ENCODE measurements around the gene MIOS. TPM values are rescaled to one million over a fixed set of nuclear protein-coding genes. Genes with fewer than 3 reads are reported as not detected.
A peak's percentile ranks its signal among the peaks of the same experiment; 100 is the strongest.

The MIOS gene
- total RNA-seq, 1 donor from 2014 or later, result 27.8 TPM

GRCh38 chr7:7620236-7620635 is 53.6 kb downstream of the MIOS start:
- Histone ChIP-seq H3K4me1 (no peaks in the 10 kb centered on the region), H3K36me3 (no peaks in the 10 kb centered on the region), H3K9me3 (no peaks in the 10 kb centered on the region), H3K27me3 (no peaks in the 10 kb centered on the region), H3K4me3 (no peak overlapping the region), H3K27ac (no peak overlapping the region)
- no peak for DNase-seq
- intact Hi-C loops (cut with DNase I), result no loop called here
- TF ChIP-seq, protein P1, sequence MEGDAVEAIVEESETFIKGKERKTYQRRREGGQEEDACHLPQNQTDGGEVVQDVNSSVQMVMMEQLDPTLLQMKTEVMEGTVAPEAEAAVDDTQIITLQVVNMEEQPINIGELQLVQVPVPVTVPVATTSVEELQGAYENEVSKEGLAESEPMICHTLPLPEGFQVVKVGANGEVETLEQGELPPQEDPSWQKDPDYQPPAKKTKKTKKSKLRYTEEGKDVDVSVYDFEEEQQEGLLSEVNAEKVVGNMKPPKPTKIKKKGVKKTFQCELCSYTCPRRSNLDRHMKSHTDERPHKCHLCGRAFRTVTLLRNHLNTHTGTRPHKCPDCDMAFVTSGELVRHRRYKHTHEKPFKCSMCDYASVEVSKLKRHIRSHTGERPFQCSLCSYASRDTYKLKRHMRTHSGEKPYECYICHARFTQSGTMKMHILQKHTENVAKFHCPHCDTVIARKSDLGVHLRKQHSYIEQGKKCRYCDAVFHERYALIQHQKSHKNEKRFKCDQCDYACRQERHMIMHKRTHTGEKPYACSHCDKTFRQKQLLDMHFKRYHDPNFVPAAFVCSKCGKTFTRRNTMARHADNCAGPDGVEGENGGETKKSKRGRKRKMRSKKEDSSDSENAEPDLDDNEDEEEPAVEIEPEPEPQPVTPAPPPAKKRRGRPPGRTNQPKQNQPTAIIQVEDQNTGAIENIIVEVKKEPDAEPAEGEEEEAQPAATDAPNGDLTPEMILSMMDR (IDR thresholded peaks at IDR 0.05), result no peak
- no peak for ATAC-seq

GRCh38 chr7:7620644-7621210 is 54.0 kb downstream of the MIOS start:
- intact Hi-C loops (cut with DNase I), result no loop called here
- Histone ChIP-seq H3K27ac (no peak overlapping the region), H3K36me3 (no peaks in the 10 kb centered on the region), H3K27me3 (no peaks in the 10 kb centered on the region), H3K4me1 (no peaks in the 10 kb centered on the region), H3K9me3 (no peaks in the 10 kb centered on the region), H3K4me3 (no peak overlapping the region)
- DNase-seq, result no peak
- TF ChIP-seq, protein P1 (IDR thresholded peaks at IDR 0.05), result no peak
- ATAC-seq, result no peak

GRCh38 chr7:7628476-7628875 is 61.8 kb downstream of the MIOS start:
- intact Hi-C loops (cut with DNase I), result no loop called here

GRCh38 chr7:7630626-7631329 is 64.1 kb downstream of the MIOS start:
- Histone ChIP-seq H3K9me3 (no peaks in the 10 kb centered on the region), H3K4me3 (no peak overlapping the region), H3K27ac (no peak overlapping the region), H3K27me3 (no peaks in the 10 kb centered on the region), H3K36me3 (no peaks in the 10 kb centered on the region), H3K4me1 (no peaks in the 10 kb centered on the region)
- ATAC-seq, result no peak
- TF ChIP-seq, protein P1 (IDR thresholded peaks at IDR 0.05), result no peak
- intact Hi-C loops (cut with DNase I), result no loop called here
- no peak for DNase-seq

More at GRCh38 chr7:7628476-7628875, 61.8 kb downstream of the MIOS start:
- TF ChIP-seq, protein P1 (IDR thresholded peaks at IDR 0.05), result no peak
- no peaks in the 10 kb centered on the region for H3K4me1 ChIP-seq
- no peaks in the 10 kb centered on the region for H3K27me3 ChIP-seq
- no peak overlapping the region for H3K4me3 ChIP-seq
- H3K27ac ChIP-seq, result no peak overlapping the region
- DNase-seq, result no peak
- no peaks in the 10 kb centered on the region for H3K36me3 ChIP-seq
- H3K9me3 ChIP-seq, result no peaks in the 10 kb centered on the region
- no peak for ATAC-seq

GRCh38 chr7:7639421-7639820 is 72.7 kb downstream of the MIOS start:
- intact Hi-C loops (cut with DNase I), result no loop called here
- Histone ChIP-seq H3K36me3 (peaks cover 8% of the 10 kb centered on the region), H3K27ac (peak overlapping the region; percentile 90), H3K27me3 (no peaks in the 10 kb centered on the region), H3K9me3 (no peaks in the 10 kb centered on the region), H3K4me3 (peak overlapping the region; percentile 76), H3K4me1 (peaks cover 12% of the 10 kb centered on the region)
- TF ChIP-seq, protein P1 (IDR thresholded peaks at IDR 0.05), result no peak
- DNase-seq, result no peak
- ATAC-seq, result no peak
